ENCODE data around the gene TSPAN15.

Gene TSPAN15

DNA sequence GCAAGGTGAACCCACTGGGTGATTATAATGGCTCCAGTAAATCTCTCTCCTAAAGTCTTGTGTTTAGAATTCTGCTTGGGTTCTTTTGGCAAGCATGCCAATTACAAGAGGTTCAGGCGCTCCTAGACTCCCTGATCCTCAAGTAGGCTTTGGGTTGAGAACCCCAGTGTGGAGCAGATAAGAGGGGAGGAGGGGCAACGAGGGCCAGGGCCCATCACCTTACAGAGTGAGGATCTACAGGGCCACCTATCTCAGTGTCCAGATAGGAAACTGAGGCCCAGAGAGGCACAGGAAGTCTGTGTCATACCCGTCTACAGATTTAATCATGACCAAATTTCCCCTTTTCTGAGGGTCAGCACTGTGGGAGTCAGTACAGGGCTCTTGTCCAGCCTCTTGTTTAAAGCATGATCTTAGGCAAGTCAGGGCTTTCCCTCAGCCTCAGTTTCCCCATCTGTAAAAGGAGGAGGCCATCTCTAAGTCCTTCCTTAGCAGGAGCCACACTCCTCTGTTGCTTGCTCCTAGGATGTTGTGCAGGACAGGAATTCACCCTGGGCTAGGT is 39.0 kb upstream of the TSPAN15 start:
- H3K4me2 ChIP-seq (ENCODE audit: low read length): no peak overlapping the region
- no peak for TF ChIP-seq CTCF (IDR thresholded peaks at IDR 0.05)
- H3K4me1 ChIP-seq: no peaks in the 10 kb centered on the region
- no peak overlapping the region for H3K4me3 ChIP-seq (ENCODE audit: low read depth, low read length)
- no peak overlapping the region for H2AFZ ChIP-seq
- H3K27ac ChIP-seq: no peak overlapping the region
- H3K27me3 ChIP-seq (ENCODE audit: control insufficient read depth, insufficient read depth, low read length): no peaks in the 10 kb centered on the region
- no peak overlapping the region for H3K9ac ChIP-seq
- no peaks in the 10 kb centered on the region for H3K79me2 ChIP-seq
- H3K36me3 ChIP-seq (ENCODE audit: control insufficient read depth, insufficient read depth, low read length): no peaks in the 10 kb centered on the region
- no peaks in the 10 kb centered on the region for H3K9me3 ChIP-seq (ENCODE audit: control insufficient read depth, low read length)

DNA sequence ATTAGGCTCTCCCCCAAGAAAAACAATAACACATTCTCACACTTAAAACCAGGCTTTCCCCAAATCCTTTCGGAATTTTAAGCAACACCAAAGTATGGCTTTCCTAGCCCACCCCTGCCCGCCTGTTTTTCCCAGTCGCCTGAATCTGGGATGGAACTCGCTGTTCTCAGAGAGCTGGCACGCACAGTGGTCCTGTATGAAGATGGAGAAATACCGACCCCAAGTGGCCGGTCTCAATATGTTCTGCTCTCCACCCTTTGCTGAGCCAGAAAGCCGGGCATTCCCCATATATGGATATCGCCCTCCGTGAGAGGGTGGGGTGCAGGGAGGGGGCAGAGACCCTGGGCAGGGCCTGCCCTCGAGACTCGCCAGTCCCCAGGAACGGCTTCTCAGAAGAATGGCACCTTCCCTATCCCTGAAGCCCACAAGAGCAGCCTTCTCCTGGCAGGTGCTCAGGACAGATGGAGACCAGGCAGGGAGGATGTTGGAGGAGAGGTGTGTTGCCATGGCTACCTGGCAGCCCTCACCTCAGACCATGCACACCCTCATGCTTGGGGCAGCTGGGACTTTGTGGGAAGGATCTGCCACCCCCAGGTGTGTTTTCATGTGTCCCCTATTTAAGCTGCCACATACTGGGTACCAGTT is 37.9 kb upstream of the TSPAN15 start:
- Histone ChIP-seq H3K79me2 (no peaks in the 10 kb centered on the region), H3K36me3 (ENCODE audit: control insufficient read depth, insufficient read depth, low read length) (no peaks in the 10 kb centered on the region), H3K27ac (no peak overlapping the region), H3K4me2 (ENCODE audit: low read length) (no peak overlapping the region), H2AFZ (no peak overlapping the region), H3K27me3 (ENCODE audit: control insufficient read depth, insufficient read depth, low read length) (no peaks in the 10 kb centered on the region), H3K9me3 (ENCODE audit: control insufficient read depth, low read length) (no peaks in the 10 kb centered on the region), H3K4me3 (ENCODE audit: low read depth, low read length) (no peak overlapping the region), H3K9ac (no peak overlapping the region), H3K4me1 (no peaks in the 10 kb centered on the region)
- TF ChIP-seq CTCF (IDR thresholded peaks at IDR 0.05): peak; percentile 46

DNA sequence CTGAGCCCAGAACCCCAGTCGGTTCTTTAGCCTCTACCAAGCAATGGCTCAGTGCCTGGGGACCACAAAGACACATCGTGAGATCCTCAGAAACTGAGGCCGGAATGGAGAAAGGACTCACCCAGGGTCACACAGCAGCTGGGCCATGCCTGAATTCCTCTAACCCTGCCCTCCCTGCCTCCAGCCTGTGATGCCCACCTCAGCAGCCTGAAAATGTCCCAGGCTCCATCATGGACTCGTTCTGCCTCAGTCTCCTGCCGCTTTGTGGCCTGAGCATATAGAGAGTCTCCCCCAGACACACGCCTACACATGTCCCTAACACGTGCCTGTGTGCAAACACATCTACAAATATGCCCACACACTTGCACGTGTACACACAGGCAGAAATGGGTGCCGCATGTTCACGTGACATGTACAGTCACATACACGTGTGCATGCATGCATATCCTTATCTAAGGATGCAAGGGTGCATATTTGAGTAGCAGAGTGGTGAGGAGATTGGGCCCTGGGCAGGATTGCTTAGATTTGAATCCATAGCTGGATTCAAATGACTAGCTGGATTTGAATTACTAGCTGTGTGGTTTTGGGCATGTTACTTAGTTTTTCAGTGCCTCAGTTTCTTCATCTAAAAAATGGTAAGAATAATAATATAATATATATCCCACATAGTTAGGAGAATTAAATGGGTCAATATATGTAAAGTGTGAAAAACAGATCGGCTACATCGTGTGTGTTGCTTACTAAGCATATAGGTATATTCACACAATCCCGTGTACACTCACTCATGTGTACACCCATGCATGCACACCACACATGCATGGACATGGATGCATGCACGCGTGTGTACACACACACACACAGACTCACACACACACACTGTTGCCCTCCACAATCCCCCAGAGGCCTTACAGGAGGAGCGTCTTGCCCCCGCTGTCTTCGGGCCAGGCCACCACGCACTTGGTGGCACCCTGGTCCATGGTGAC is 36.9 kb upstream of the TSPAN15 start:
- H3K4me3 ChIP-seq (ENCODE audit: low read depth, low read length): no peak overlapping the region
- no peak overlapping the region for H3K4me2 ChIP-seq (ENCODE audit: low read length)
- H3K9me3 ChIP-seq (ENCODE audit: control insufficient read depth, low read length): no peaks in the 10 kb centered on the region
- no peak for TF ChIP-seq CTCF (IDR thresholded peaks at IDR 0.05)
- H3K27ac ChIP-seq: no peak overlapping the region
- no peak overlapping the region for H3K9ac ChIP-seq
- no peaks in the 10 kb centered on the region for H3K79me2 ChIP-seq
- no peak overlapping the region for H2AFZ ChIP-seq
- H3K4me1 ChIP-seq: no peaks in the 10 kb centered on the region
- H3K27me3 ChIP-seq (ENCODE audit: control insufficient read depth, insufficient read depth, low read length): no peaks in the 10 kb centered on the region
- no peaks in the 10 kb centered on the region for H3K36me3 ChIP-seq (ENCODE audit: control insufficient read depth, insufficient read depth, low read length)

DNA sequence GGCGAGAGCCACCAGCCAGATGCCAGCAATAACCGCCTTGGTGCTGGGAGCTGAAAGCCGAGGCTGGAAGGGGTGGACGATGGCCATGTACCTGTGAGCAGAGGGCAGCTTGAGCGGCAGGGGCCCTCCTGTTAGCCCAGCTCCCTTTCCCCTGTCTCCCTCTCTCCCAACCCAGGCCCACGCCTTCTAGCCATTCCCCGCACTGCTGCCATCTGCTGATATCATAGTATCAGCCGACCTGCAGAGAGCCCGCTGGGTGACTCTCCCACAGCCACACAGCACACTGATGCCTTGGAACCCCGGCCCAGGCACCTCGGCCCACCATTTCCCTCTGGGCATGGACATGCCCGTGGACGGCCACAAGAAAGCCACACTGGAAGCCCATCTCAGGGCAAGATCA is 36.2 kb upstream of the TSPAN15 start:
- Histone ChIP-seq H3K27ac (no peak overlapping the region), H3K4me3 (ENCODE audit: low read depth, low read length) (no peak overlapping the region), H3K36me3 (ENCODE audit: control insufficient read depth, insufficient read depth, low read length) (no peaks in the 10 kb centered on the region), H3K4me2 (ENCODE audit: low read length) (no peak overlapping the region), H2AFZ (no peak overlapping the region), H3K27me3 (ENCODE audit: control insufficient read depth, insufficient read depth, low read length) (no peaks in the 10 kb centered on the region), H3K4me1 (no peaks in the 10 kb centered on the region), H3K9me3 (ENCODE audit: control insufficient read depth, low read length) (no peaks in the 10 kb centered on the region), H3K79me2 (no peaks in the 10 kb centered on the region), H3K9ac (no peak overlapping the region)
- no peak for TF ChIP-seq CTCF (IDR thresholded peaks at IDR 0.05)

All from parathyroid adenoma (tissue), 2 donors.